Measurements from ENCODE around the gene SCGB1C2. TPM values are rescaled to one million over a fixed set of nuclear protein-coding genes. Genes with fewer than 3 reads are reported as not detected.

The SCGB1C2 gene
- total and polyA plus RNA-seq, 12 donors = not detected

DNA sequence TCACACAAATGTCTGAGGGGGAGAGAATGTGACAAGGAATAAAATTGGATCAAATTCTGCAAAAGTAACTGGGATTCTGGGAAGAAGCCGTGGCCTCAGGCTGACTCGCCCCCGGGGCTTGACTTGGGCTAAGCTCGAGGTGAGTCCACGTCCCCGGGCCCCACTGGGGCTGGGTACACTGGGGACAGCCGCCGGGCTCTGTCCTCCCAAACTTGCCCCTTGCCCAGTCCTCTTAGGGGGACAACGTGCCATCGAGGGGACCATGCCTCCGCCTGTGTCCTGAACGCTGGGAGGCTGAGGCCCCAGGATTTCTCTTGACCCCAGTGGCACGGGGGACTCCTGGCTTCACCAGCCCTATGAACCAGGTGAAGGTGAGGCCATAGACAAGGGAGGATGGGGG is 23.0 kb downstream of the SCGB1C2 start:
- DNase-seq = no peak
- intact Hi-C loops (cut with DNase I) = loop anchor here (5.0 kb wide), 1 partner anchor 227 kb away; no protein-coding TSS in a partner anchor
- Histone ChIP-seq H3K4me3 (no peak overlapping the region), H3K36me3 (replicated peaks in 1 of 2) (no peaks in the 10 kb centered on the region), H3K9me3 (replicated peaks in 1 of 3) (no peaks in the 10 kb centered on the region), H3K4me1 (replicated peaks in 1 of 2) (no peaks in the 10 kb centered on the region), H3K27me3 (no peaks in the 10 kb centered on the region), H3K27ac (no peak overlapping the region)
- 86 to 93% (median 89%) methylated on average over 3 to 13 of the region's 13 CpGs for WGBS, 4 donors
- TF ChIP-seq POLR2A (IDR thresholded peaks at IDR 0.05) = no peak
- TF ChIP-seq, protein P1, sequence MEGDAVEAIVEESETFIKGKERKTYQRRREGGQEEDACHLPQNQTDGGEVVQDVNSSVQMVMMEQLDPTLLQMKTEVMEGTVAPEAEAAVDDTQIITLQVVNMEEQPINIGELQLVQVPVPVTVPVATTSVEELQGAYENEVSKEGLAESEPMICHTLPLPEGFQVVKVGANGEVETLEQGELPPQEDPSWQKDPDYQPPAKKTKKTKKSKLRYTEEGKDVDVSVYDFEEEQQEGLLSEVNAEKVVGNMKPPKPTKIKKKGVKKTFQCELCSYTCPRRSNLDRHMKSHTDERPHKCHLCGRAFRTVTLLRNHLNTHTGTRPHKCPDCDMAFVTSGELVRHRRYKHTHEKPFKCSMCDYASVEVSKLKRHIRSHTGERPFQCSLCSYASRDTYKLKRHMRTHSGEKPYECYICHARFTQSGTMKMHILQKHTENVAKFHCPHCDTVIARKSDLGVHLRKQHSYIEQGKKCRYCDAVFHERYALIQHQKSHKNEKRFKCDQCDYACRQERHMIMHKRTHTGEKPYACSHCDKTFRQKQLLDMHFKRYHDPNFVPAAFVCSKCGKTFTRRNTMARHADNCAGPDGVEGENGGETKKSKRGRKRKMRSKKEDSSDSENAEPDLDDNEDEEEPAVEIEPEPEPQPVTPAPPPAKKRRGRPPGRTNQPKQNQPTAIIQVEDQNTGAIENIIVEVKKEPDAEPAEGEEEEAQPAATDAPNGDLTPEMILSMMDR (IDR thresholded peaks at IDR 0.05) = no peak

DNA sequence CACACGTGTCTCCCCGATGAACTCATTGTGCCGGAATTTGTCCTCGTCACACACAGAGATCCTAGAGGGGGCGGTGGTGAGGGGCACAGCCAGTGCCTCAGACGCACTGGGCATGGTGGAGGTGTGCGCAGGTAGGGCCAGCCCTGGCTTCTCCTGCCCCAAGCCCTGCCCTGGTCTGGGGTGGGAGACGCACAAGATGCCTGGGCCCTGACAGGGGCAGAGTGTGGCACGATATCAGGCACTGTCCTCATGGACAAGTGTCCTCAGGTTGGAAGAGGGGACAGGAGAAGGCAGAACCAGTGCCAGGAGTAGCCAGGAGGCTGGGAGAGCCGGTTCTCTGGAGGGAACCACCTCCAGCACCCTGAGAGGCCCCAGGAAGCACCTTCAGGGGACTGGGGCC is 24.1 kb downstream of the SCGB1C2 start:
- intact Hi-C loops (cut with DNase I) = loop anchor here (5.0 kb wide), 1 partner anchor 226 kb away; no protein-coding TSS in a partner anchor

DNA sequence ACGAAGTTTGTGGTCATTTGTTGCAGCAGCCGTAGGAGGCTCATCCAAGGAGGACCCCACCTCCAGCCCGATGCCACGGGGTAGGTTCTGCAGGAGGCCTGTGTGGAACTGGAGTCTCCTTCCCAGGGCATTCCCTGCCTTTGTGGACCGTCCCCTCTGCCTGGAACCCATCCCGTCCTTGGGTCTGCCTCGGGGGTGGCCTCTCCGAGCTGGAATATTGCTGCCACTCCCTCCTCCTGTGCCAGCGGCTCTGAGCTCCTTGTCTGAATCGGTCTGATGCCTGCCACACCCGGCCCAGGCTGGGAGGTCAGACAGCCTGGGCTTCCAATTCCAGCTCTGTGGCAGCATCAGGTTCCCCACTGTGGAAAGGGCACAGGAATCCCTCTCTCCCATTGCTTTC is 25.3 kb downstream of the SCGB1C2 start:
- no peak for DNase-seq
- Histone ChIP-seq H3K4me1 (replicated peaks in 1 of 2) (no peaks in the 10 kb centered on the region), H3K27ac (no peak overlapping the region), H3K4me3 (no peak overlapping the region), H3K9me3 (replicated peaks in 1 of 3) (no peaks in the 10 kb centered on the region), H3K36me3 (replicated peaks in 1 of 2) (no peaks in the 10 kb centered on the region), H3K27me3 (no peaks in the 10 kb centered on the region)
- 88 to 95% (median 91%) methylated on average over 8 to 11 of the region's 11 CpGs for WGBS, 4 donors
- no peak for TF ChIP-seq POLR2A (IDR thresholded peaks at IDR 0.05)
- TF ChIP-seq, protein P1 (IDR thresholded peaks at IDR 0.05) = no peak
- intact Hi-C loops (cut with DNase I) = loop anchor here (5.0 kb wide), 1 partner anchor 225 kb away; no protein-coding TSS in a partner anchor

More for the DNA sequence above, 24.1 kb downstream of the SCGB1C2 start:
- H3K4me3 ChIP-seq = no peak overlapping the region
- no peaks in the 10 kb centered on the region for H3K9me3 ChIP-seq (replicated peaks in 1 of 3)
- no peaks in the 10 kb centered on the region for H3K27me3 ChIP-seq
- H3K4me1 ChIP-seq (replicated peaks in 1 of 2) = no peaks in the 10 kb centered on the region
- TF ChIP-seq, protein P1 (IDR thresholded peaks at IDR 0.05) = no peak
- no peak for TF ChIP-seq POLR2A (IDR thresholded peaks at IDR 0.05)
- WGBS, 4 donors = 86 to 90% (median 88%) methylated on average over 7 to 10 of the region's 10 CpGs
- no peak for DNase-seq
- no peak overlapping the region for H3K27ac ChIP-seq
- no peaks in the 10 kb centered on the region for H3K36me3 ChIP-seq (replicated peaks in 1 of 2)

DNA sequence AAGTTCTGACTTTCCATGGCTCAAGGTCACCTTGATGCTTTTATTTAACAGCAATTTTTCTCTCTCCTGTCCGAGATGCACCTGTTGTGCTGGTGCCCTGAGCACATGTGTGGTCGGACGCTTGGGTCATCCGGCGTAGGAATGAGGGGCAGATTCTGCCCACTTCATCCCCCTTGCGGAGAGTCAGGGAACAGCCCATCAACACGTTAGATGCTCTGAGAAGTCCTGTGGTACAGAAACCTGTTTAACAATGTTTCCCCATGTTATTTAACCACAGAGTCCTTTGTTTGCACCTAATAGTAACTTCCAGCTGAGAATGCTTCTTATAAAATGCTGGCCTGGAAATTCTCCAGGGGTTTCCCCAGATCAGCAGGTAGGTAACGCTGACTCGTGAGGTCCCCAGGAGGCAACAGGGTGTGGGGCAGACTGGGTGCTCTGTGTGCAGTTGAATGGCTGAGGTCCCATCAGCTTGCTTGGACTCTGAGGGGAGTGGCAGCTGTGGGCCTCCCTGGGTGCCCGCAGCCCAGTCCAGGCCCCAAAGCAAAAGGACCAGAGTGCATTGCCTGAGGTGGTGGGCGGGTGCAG is 26.2 kb downstream of the SCGB1C2 start:
- Histone ChIP-seq H3K4me1 (replicated peaks in 1 of 2) (no peaks in the 10 kb centered on the region), H3K27ac (no peak overlapping the region), H3K4me3 (no peak overlapping the region), H3K27me3 (no peaks in the 10 kb centered on the region), H3K9me3 (replicated peaks in 1 of 3) (no peaks in the 10 kb centered on the region), H3K36me3 (replicated peaks in 1 of 2) (no peaks in the 10 kb centered on the region)
- DNase-seq = no peak
- TF ChIP-seq, protein P1 (IDR thresholded peaks at IDR 0.05) = no peak
- TF ChIP-seq POLR2A (IDR thresholded peaks at IDR 0.05) = no peak
- intact Hi-C loops (cut with DNase I) = loop anchor here (5.0 kb wide), 1 partner anchor 224 kb away; no protein-coding TSS in a partner anchor
- 88 to 94% (median 92%) methylated on average over 8 to 11 of the region's 11 CpGs for WGBS, 4 donors
